ENCODE measurements around the gene KIRREL2. TPM values are rescaled to one million over a fixed set of nuclear protein-coding genes. Genes with fewer than 3 reads are reported as not detected.

KIRREL2 gene
- total and polyA plus RNA-seq, 10 donors, result 0.10 to 0.27 (median 0.14) TPM; not detected in 6

- TF ChIP-seq POLR2A (IDR thresholded peaks at IDR 0.05) (no peak), POLR2AphosphoS5 (IDR thresholded peaks at IDR 0.05) (no peak), CTCF (IDR thresholded peaks at IDR 0.05 in 8 of 11, conservative IDR thresholded peaks at IDR 0.05 in 3 of 11) (no peak)
- peaks cover 4 to 98% (median 60%) of the 10 kb centered on the region in 7 donors for H3K27me3 ChIP-seq (replicated peaks in 1 of 7)
Observed at GRCh38 chr19:35848919-35849505, 7.7 kb upstream of the KIRREL2 start.

GRCh38 chr19:35851213-35852028, 5.3 kb upstream of the KIRREL2 start:
- Histone ChIP-seq H3K36me3 (no peaks in the 10 kb centered on the region), H3K27ac (no peak overlapping the region), H3K4me3 (no peak overlapping the region), H3K9me3 (no peaks in the 10 kb centered on the region), H3K27me3 (replicated peaks in 1 of 7) (peaks cover 0 to 98% (median 57%) of the 10 kb centered on the region in 7 donors), H3K4me1 (peaks cover 2 to 6% (median 5%) of the 10 kb centered on the region in 6 donors)
- 45 to 53% (median 46%) methylated on average over 23 to 32 of the region's 32 CpGs for WGBS, 5 donors
- intact Hi-C loops (cut with DNase I; ENCODE audit: low total_unique reads), result no loop called here
- TF ChIP-seq CTCF (IDR thresholded peaks at IDR 0.05 in 8 of 11, conservative IDR thresholded peaks at IDR 0.05 in 3 of 11) (no peak), POLR2A (IDR thresholded peaks at IDR 0.05) (no peak), POLR2AphosphoS5 (IDR thresholded peaks at IDR 0.05) (no peak)
- DNase-seq, result no peak

More at GRCh38 chr19:35848919-35849505, 7.7 kb upstream of the KIRREL2 start:
- peaks cover 7 to 21% (median 14%) of the 10 kb centered on the region in 6 donors for H3K4me1 ChIP-seq
- 84 to 90% (median 86%) methylated on average over 13 to 18 of the region's 18 CpGs for WGBS, 5 donors
- no peak overlapping the region for H3K4me3 ChIP-seq
- no peak overlapping the region for H3K27ac ChIP-seq
- intact Hi-C loops (cut with DNase I; ENCODE audit: low total_unique reads), result no loop called here
- no peaks in the 10 kb centered on the region for H3K9me3 ChIP-seq
- DNase-seq, result no peak
- no peaks in the 10 kb centered on the region for H3K36me3 ChIP-seq

- peaks cover 0 to 99% (median 60%) of the 10 kb centered on the region in 7 donors for H3K27me3 ChIP-seq (replicated peaks in 1 of 7)
- intact Hi-C loops (cut with DNase I; ENCODE audit: low total_unique reads), result no loop called here
- no peak within 1 kb of the TSS for H3K4me3 ChIP-seq
- H3K9me3 ChIP-seq, result no peaks in the 10 kb centered on the region
- no peak for DNase-seq
- TF ChIP-seq POLR2A (IDR thresholded peaks at IDR 0.05) (no peak), CTCF (IDR thresholded peaks at IDR 0.05 in 8 of 11, conservative IDR thresholded peaks at IDR 0.05 in 3 of 11) (no peak), POLR2AphosphoS5 (IDR thresholded peaks at IDR 0.05) (no peak)
- H3K27ac ChIP-seq, result no peak within 1 kb of the TSS
- H3K4me1 ChIP-seq, result peaks cover 5 to 14% (median 13%) of the 10 kb centered on the region in 6 donors
- no peaks in the 10 kb centered on the region for H3K36me3 ChIP-seq
- WGBS, 5 donors, result 45 to 75% (median 65%) methylated on average over 9 of the region's 9 CpGs
Observed at GRCh38 chr19:35852029-35852780, 4.5 kb upstream of the KIRREL2 start, which contains the start of gene NPHS1. NPHS1 (minus strand) TSS chr19:35852504; CDS start chr19:35851837, 667 bp downstream.

All from spleen (tissue), 11 donors.